Endothelial cell (in vitro differentiated cells): ENCODE measurements around the gene SH2D1A. TPM values are rescaled to one million over a fixed set of nuclear protein-coding genes. Genes with fewer than 3 reads are reported as not detected.
"Not testable (repeated sequence)": the region's sequence is repeated elsewhere in the genome, so short reads cannot be mapped to it uniquely, and the experiment has no call there.

ENCODE experiments used
- DNase-seq: peaks from one replicate; pipeline ENCODE4 v3.0.0; 2021; ENCODE audit warnings: low spot score
- H3K27ac Mint-ChIP-seq: one replicate; pipeline ENCODE4 v1.8.0; 2021; ENCODE audit warnings: mixed read lengths, inconsistent platforms; ENCODE audit not compliant: unreplicated experiment
- H3K27me3 Mint-ChIP-seq: one replicate; pipeline ENCODE4 v1.8.0; 2021; ENCODE audit warnings: mild to moderate bottlenecking, moderate library complexity, mixed read lengths, inconsistent platforms; ENCODE audit not compliant: unreplicated experiment
- H3K36me3 Mint-ChIP-seq: one replicate; pipeline ENCODE4 v1.8.0; 2021; ENCODE audit warnings: mild to moderate bottlenecking, low read depth, mixed read lengths, inconsistent platforms; ENCODE audit not compliant: unreplicated experiment
- H3K4me1 Mint-ChIP-seq: one replicate; pipeline ENCODE4 v1.8.0; 2021; ENCODE audit warnings: mild to moderate bottlenecking, mixed read lengths, inconsistent platforms; ENCODE audit not compliant: unreplicated experiment
- H3K4me3 Mint-ChIP-seq: one replicate; pipeline ENCODE4 v1.8.0; 2021; ENCODE audit warnings: mild to moderate bottlenecking, mixed read lengths, inconsistent platforms; ENCODE audit not compliant: unreplicated experiment
- H3K9me3 Mint-ChIP-seq: one replicate; pipeline ENCODE4 v1.8.0; 2021; ENCODE audit warnings: mixed read lengths, inconsistent platforms; ENCODE audit not compliant: unreplicated experiment
- CTCF ChIP-seq: fragments of 200-600 bp; sonication (generic); IDR thresholded peaks from one replicate; pipeline ENCODE4 v1.5.0; 2021; ENCODE audit warnings: antibody characterized with exemption; ENCODE audit not compliant: unreplicated experiment
- total RNA-seq: library from RNA; stranded (reverse); fragmentation: NEBNext Ultra II Directional; extraction: Animal tissue kit (Norgen Biotek cat#: 25700); gene quantifications from one replicate; pipeline ENCODE4 v1.2.1, GENCODE V29; 2021; ENCODE audit not compliant: unreplicated experiment

Gene SH2D1A
- total RNA-seq, 1 donor from 2014 or later = not detected

DNA sequence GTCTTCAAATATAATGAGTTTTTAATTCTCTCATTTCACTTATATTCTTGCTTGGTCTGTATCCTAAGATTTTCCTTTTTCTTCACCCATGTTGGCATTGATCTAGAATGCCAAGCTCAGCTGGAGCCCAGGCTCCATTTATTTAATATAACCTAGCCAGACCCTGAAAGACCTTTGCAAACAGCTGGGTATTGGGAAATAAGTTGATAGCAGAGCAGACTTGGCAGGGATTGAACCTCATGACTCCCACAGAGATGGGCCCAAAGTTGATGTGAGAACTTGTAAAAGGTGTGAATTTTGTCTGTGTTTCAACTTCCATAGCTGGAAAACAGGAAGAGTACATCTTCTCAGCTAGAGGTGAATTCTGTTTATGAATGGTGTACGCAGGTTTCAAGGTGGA lies 59.5 kb downstream of the SH2D1A start:
- DNase-seq = no peak

DNA sequence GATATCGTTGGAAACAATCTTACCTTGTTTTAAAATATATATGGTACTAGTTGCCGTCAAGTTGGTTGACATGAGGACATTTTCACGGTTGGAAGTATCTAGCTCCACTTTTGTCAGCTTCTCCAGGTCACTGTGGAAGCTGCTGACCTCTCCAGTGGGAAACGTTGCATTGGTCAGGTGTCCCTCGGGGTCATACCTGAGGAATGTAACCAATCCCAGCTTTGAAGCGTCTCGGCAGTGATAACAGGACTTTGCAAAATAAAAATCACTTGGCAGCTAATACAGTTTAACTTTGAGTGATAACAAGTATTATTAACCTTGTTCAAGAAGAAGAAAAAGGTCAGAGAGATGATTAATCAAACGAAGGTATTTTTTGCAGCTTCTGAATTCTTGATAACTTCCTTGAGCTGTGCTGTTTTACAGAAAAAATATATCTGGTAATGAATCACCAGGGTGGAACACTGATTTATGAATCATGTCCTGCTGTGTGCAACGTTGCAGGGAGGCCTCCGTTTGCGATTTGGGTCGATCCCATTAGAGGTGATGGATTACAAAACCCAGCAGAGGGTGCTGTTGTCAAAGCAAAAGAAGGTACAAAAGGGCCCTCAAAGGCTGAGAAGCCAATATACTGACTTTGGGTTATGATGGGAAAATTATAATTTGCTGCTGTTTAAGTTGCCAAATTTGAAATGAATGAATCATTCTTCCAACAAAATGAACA lies 60.1 kb downstream of the SH2D1A start:
- peak; percentile 53 for TF ChIP-seq CTCF
- Mint-ChIP-seq H3K4me1 (peaks cover 3% of the 10 kb centered on the region), H3K27me3 (peaks cover 2% of the 10 kb centered on the region), H3K27ac (no peak overlapping the region), H3K36me3 (no peaks in the 10 kb centered on the region), H3K4me3 (no peak overlapping the region), H3K9me3 (no peaks in the 10 kb centered on the region)
- DNase-seq = peak; percentile 51

More for the DNA sequence above, 59.5 kb downstream of the SH2D1A start:
- Mint-ChIP-seq H3K4me1 (peaks cover 3% of the 10 kb centered on the region), H3K9me3 (no peaks in the 10 kb centered on the region), H3K36me3 (no peaks in the 10 kb centered on the region), H3K27ac (no peak overlapping the region), H3K27me3 (peaks cover 2% of the 10 kb centered on the region), H3K4me3 (no peak overlapping the region)
- no peak for TF ChIP-seq CTCF

DNA sequence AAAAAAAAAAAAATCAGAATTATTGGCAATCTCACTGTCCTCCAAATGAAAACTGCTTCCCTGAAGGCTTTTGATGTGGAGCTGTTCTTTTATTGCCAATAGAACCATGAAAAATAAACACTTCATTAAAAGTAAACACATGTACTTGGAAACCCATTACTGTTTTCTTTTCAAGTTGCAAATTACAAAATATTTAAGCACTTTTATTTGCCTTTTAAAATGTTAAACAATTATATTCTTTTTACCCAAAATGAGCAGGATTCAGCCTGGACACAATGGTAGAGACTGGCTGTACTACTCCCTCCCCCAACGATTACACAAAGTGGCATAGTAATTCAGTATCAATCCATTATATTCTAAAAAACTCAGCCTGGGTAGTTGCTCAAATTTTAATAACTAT lies 60.9 kb downstream of the SH2D1A start:
- TF ChIP-seq CTCF = no peak
- Mint-ChIP-seq H3K27me3 (peaks cover 2% of the 10 kb centered on the region), H3K27ac (no peak overlapping the region), H3K4me3 (no peak overlapping the region), H3K9me3 (no peaks in the 10 kb centered on the region), H3K36me3 (no peaks in the 10 kb centered on the region), H3K4me1 (peaks cover 3% of the 10 kb centered on the region)
- no peak for DNase-seq

DNA sequence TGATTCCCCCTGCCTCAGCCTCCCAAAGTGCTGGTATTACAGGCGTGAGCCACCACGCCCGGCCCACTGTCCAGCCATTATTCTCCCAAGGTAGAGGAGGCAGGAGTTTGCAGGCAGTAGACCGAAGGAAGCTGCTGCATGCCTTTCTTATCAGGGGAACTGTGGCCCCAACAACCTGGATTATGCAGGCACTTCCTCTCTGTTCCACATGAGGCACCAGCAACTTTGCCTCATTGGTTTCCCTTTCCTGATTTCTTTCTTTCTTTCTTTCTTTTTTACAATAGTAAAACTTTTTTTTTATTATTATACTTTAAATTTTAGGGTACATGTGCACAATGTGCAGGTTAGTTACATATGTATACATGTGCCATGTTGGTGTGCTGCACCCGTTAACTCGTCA lies 62.0 kb downstream of the SH2D1A start:
- not testable (repeated sequence) for H3K9me3 Mint-ChIP-seq

DNA sequence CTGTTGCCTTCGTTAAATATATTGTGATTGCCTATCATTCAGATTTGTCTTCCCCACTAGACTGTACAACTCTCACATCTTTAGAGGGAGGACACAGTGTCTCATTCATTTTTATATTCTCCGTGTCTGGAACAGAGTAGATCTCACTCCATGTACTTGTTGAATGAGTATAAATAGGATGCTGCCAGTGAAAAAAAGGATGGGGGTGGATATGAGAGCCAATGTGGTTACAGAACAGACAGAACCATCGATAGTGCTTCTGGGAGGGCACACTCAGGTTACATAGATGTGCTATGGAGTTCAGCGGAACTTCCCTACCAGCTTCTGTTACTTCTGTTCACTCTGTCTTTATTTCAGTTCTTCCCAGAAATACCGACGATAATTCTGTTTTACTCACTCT lies 66.9 kb downstream of the SH2D1A start:
- no peak overlapping the region for H3K4me3 Mint-ChIP-seq

More for the DNA sequence above, 62.0 kb downstream of the SH2D1A start:
- DNase-seq, H3K27ac Mint-ChIP-seq, H3K4me1 Mint-ChIP-seq, H3K36me3 Mint-ChIP-seq, H3K4me3 Mint-ChIP-seq, H3K27me3 Mint-ChIP-seq: not testable (repeated sequence)

More for the DNA sequence above, 66.9 kb downstream of the SH2D1A start:
- H3K27ac Mint-ChIP-seq = no peak overlapping the region
- no peaks in the 10 kb centered on the region for H3K27me3 Mint-ChIP-seq
- TF ChIP-seq CTCF = no peak
- no peaks in the 10 kb centered on the region for H3K36me3 Mint-ChIP-seq
- H3K4me1 Mint-ChIP-seq = no peaks in the 10 kb centered on the region
- no peaks in the 10 kb centered on the region for H3K9me3 Mint-ChIP-seq
- DNase-seq = no peak
